ENCODE measurements around the gene PSME4.

- no peak for TF ChIP-seq POLR2A (IDR thresholded peaks at IDR 0.05)
- no peak for TF ChIP-seq CTCF (IDR thresholded peaks at IDR 0.05)
These were observed 127.2 kb downstream of the PSME4 start for GRCh38 chr2:53843595-53843994.

Data from right lobe of liver (tissue), 4 donors.